ENCODE measurements around the gene AGBL4.

Gene AGBL4

GRCh38 chr1:48746906-48747305 is 1276.8 kb downstream of the AGBL4 start:
- no peak for TF ChIP-seq TAF1 (IDR thresholded peaks at IDR 0.05; ENCODE audit: borderline replicate concordance, insufficient read depth, low read length)
- no peak for TF ChIP-seq FOXP2 (optimal IDR thresholded peaks at IDR 0.05; ENCODE audit: borderline replicate concordance, extremely low read depth, extremely low read length, insufficient read depth)
- TF ChIP-seq POLR2AphosphoS5 (IDR thresholded peaks at IDR 0.05; ENCODE audit: low read depth, low read length): no peak
- TF ChIP-seq REST (IDR thresholded peaks at IDR 0.05; ENCODE audit: insufficient read depth in 1 of 2, low read depth in 2 of 2, low read length in 2 of 2): no peak
- TF ChIP-seq SIN3A (IDR thresholded peaks at IDR 0.05; ENCODE audit: borderline replicate concordance, insufficient read depth, low read length): no peak

- TF ChIP-seq REST (IDR thresholded peaks at IDR 0.05; ENCODE audit: insufficient read depth in 1 of 2, low read depth in 2 of 2, low read length in 2 of 2) (no peak), FOXP2 (optimal IDR thresholded peaks at IDR 0.05; ENCODE audit: borderline replicate concordance, extremely low read depth, extremely low read length, insufficient read depth) (no peak), TAF1 (IDR thresholded peaks at IDR 0.05; ENCODE audit: borderline replicate concordance, insufficient read depth, low read length) (no peak), SIN3A (IDR thresholded peaks at IDR 0.05; ENCODE audit: borderline replicate concordance, insufficient read depth, low read length) (no peak), POLR2AphosphoS5 (IDR thresholded peaks at IDR 0.05; ENCODE audit: low read depth, low read length) (no peak)
These were observed 1279.7 kb downstream of the AGBL4 start for GRCh38 chr1:48744032-48744431.

- TF ChIP-seq FOXP2 (optimal IDR thresholded peaks at IDR 0.05; ENCODE audit: borderline replicate concordance, extremely low read depth, extremely low read length, insufficient read depth) (no peak), REST (IDR thresholded peaks at IDR 0.05; ENCODE audit: insufficient read depth in 1 of 2, low read depth in 2 of 2, low read length in 2 of 2) (no peak), SIN3A (IDR thresholded peaks at IDR 0.05; ENCODE audit: borderline replicate concordance, insufficient read depth, low read length) (no peak), TAF1 (IDR thresholded peaks at IDR 0.05; ENCODE audit: borderline replicate concordance, insufficient read depth, low read length) (no peak), POLR2AphosphoS5 (IDR thresholded peaks at IDR 0.05; ENCODE audit: low read depth, low read length) (no peak)
These were observed 1280.3 kb downstream of the AGBL4 start for GRCh38 chr1:48743480-48743879.

GRCh38 chr1:48741380-48741779 is 1282.4 kb downstream of the AGBL4 start:
- no peak for TF ChIP-seq POLR2AphosphoS5 (IDR thresholded peaks at IDR 0.05; ENCODE audit: low read depth, low read length)
- TF ChIP-seq FOXP2 (optimal IDR thresholded peaks at IDR 0.05; ENCODE audit: borderline replicate concordance, extremely low read depth, extremely low read length, insufficient read depth): no peak
- TF ChIP-seq REST (IDR thresholded peaks at IDR 0.05; ENCODE audit: insufficient read depth in 1 of 2, low read depth in 2 of 2, low read length in 2 of 2): no peak
- TF ChIP-seq TAF1 (IDR thresholded peaks at IDR 0.05; ENCODE audit: borderline replicate concordance, insufficient read depth, low read length): no peak
- TF ChIP-seq SIN3A (IDR thresholded peaks at IDR 0.05; ENCODE audit: borderline replicate concordance, insufficient read depth, low read length): no peak

GRCh38 chr1:48740621-48741020 is 1283.1 kb downstream of the AGBL4 start:
- TF ChIP-seq FOXP2 (optimal IDR thresholded peaks at IDR 0.05; ENCODE audit: borderline replicate concordance, extremely low read depth, extremely low read length, insufficient read depth) (no peak), POLR2AphosphoS5 (IDR thresholded peaks at IDR 0.05; ENCODE audit: low read depth, low read length) (no peak), REST (IDR thresholded peaks at IDR 0.05; ENCODE audit: insufficient read depth in 1 of 2, low read depth in 2 of 2, low read length in 2 of 2) (no peak), TAF1 (IDR thresholded peaks at IDR 0.05; ENCODE audit: borderline replicate concordance, insufficient read depth, low read length) (no peak), SIN3A (IDR thresholded peaks at IDR 0.05; ENCODE audit: borderline replicate concordance, insufficient read depth, low read length) (no peak)
